Measurements from ENCODE around the gene CKAP2L. TPM values are rescaled to one million over a fixed set of nuclear protein-coding genes. Genes with fewer than 3 reads are reported as not detected.

The CKAP2L gene
- total and polyA plus RNA-seq, 2 donors (not counting 3 experiments of a cell fraction or from before 2014, with no cell fraction given) = 3.4 to 30.7 TPM

- H3K27me3 ChIP-seq (ENCODE audit: control insufficient read depth in 2 of 2, insufficient read depth in 2 of 2, low read length in 2 of 2) = peaks cover 0 to 2% of the 10 kb centered on the region in 2 experiments
- H3K9me1 ChIP-seq (replicated peaks; ENCODE audit: control insufficient read depth, extremely low read depth, insufficient read depth, low read length) = no peaks in the 10 kb centered on the region
- H3K79me2 ChIP-seq (ENCODE audit: control insufficient read depth, insufficient read depth, low read length) = no peaks in the 10 kb centered on the region
- no peaks in the 10 kb centered on the region for H3K4me1 ChIP-seq (ENCODE audit: control insufficient read depth, extremely low read depth, insufficient read depth, low read length)
- H3K4me3 ChIP-seq (replicated peaks in 1 of 3; ENCODE audit: insufficient read depth in 1 of 3, low read depth in 1 of 3, low read length in 3 of 3) = no peak overlapping the region
- ChIA-PET POLR2A (no interaction called here), CTCF (no interaction called here)
- no peak for TF ChIP-seq MYC (IDR thresholded peaks at IDR 0.05; ENCODE audit: low read depth, low read length)
- no peak for TF ChIP-seq JUN (IDR thresholded peaks at IDR 0.05; ENCODE audit: borderline replicate concordance, insufficient read depth, insufficient read length, low read depth)
- TF ChIP-seq GATA2 (IDR thresholded peaks at IDR 0.05; ENCODE audit: insufficient read depth, insufficient read length, low read depth, low read length) = no peak
- TF ChIP-seq MAX (IDR thresholded peaks at IDR 0.05; ENCODE audit: insufficient read depth, insufficient read length) = no peak
- TF ChIP-seq POLR2AphosphoS5 (IDR thresholded peaks at IDR 0.05; ENCODE audit: insufficient read depth, low read depth, low read length) = no peak
- DNase-seq (ENCODE audit: low read depth, low spot score) (no peak), FAIRE-seq (no peak)
- no peak overlapping the region for H2AFZ ChIP-seq (ENCODE audit: low read depth, low read length)
- BruUV-seq (replicated peaks) = no TSS peak
- dilution Hi-C loops (cut with MboI; ENCODE audit: extremely low pct_ligation_motif_present, low sequenced_read_pairs) = no loop called here
- H3K9ac ChIP-seq (replicated peaks; ENCODE audit: extremely low read depth, insufficient read depth, low read length) = no peak overlapping the region
- H3K27ac ChIP-seq (ENCODE audit: insufficient read depth, low read depth, low read length) = no peak overlapping the region
- H4K20me1 ChIP-seq (replicated peaks; ENCODE audit: control insufficient read depth, extremely low read depth, insufficient read depth, low read length) = no peaks in the 10 kb centered on the region
- intact Hi-C loops (cut with micrococcal nuclease) = no loop called here
- no peaks in the 10 kb centered on the region for H3K36me3 ChIP-seq (ENCODE audit: control insufficient read depth in 2 of 2, extremely low read depth in 1 of 2, insufficient read depth in 2 of 2, low read length in 2 of 2)
- no peak overlapping the region for H3K4me2 ChIP-seq (ENCODE audit: insufficient read depth, low read length)
- no peaks in the 10 kb centered on the region for H3K9me3 ChIP-seq (replicated peaks; ENCODE audit: control insufficient read depth, insufficient read depth, low read length)
Observed at GRCh38 chr2:112699984-112700667, 64.3 kb downstream of the CKAP2L start.

GRCh38 chr2:112698834-112699515 is 65.4 kb downstream of the CKAP2L start:
- Histone ChIP-seq H3K79me2 (ENCODE audit: control insufficient read depth, insufficient read depth, low read length) (no peaks in the 10 kb centered on the region), H3K27me3 (ENCODE audit: control insufficient read depth in 2 of 2, insufficient read depth in 2 of 2, low read length in 2 of 2) (peaks cover 0 to 2% of the 10 kb centered on the region in 2 experiments), H3K9me1 (replicated peaks; ENCODE audit: control insufficient read depth, extremely low read depth, insufficient read depth, low read length) (no peaks in the 10 kb centered on the region), H3K9me3 (replicated peaks; ENCODE audit: control insufficient read depth, insufficient read depth, low read length) (no peaks in the 10 kb centered on the region), H4K20me1 (replicated peaks; ENCODE audit: control insufficient read depth, extremely low read depth, insufficient read depth, low read length) (no peaks in the 10 kb centered on the region), H2AFZ (ENCODE audit: low read depth, low read length) (no peak overlapping the region), H3K4me3 (replicated peaks in 1 of 3; ENCODE audit: insufficient read depth in 1 of 3, low read depth in 1 of 3, low read length in 3 of 3) (no peak overlapping the region), H3K4me2 (ENCODE audit: insufficient read depth, low read length) (no peak overlapping the region), H3K9ac (replicated peaks; ENCODE audit: extremely low read depth, insufficient read depth, low read length) (no peak overlapping the region), H3K36me3 (ENCODE audit: control insufficient read depth in 2 of 2, extremely low read depth in 1 of 2, insufficient read depth in 2 of 2, low read length in 2 of 2) (no peaks in the 10 kb centered on the region), H3K27ac (ENCODE audit: insufficient read depth, low read depth, low read length) (no peak overlapping the region), H3K4me1 (ENCODE audit: control insufficient read depth, extremely low read depth, insufficient read depth, low read length) (no peaks in the 10 kb centered on the region)
- TF ChIP-seq MAX (IDR thresholded peaks at IDR 0.05; ENCODE audit: insufficient read depth, insufficient read length) (no peak), FOS (IDR thresholded peaks at IDR 0.05; ENCODE audit: borderline replicate concordance, insufficient read depth, low read length) (no peak), POLR2AphosphoS5 (IDR thresholded peaks at IDR 0.05; ENCODE audit: insufficient read depth, low read depth, low read length) (no peak), MYC (IDR thresholded peaks at IDR 0.05; ENCODE audit: low read depth, low read length) (no peak), CTCF (IDR thresholded peaks at IDR 0.05; ENCODE audit: extremely low read depth in 1 of 2, insufficient read depth in 1 of 2, low read depth in 1 of 2, low read length in 2 of 2) (no peak), GATA2 (IDR thresholded peaks at IDR 0.05; ENCODE audit: insufficient read depth, insufficient read length, low read depth, low read length) (no peak), JUN (IDR thresholded peaks at IDR 0.05; ENCODE audit: borderline replicate concordance, insufficient read depth, insufficient read length, low read depth) (no peak), POLR2A (IDR thresholded peaks at IDR 0.05; ENCODE audit: low read depth, low read length) (no peak), EZH2 (IDR thresholded peaks at IDR 0.05; ENCODE audit: borderline replicate concordance, low read depth, low read length, severe bottlenecking) (no peak)
- dilution Hi-C loops (cut with MboI; ENCODE audit: extremely low pct_ligation_motif_present, low sequenced_read_pairs) = no loop called here
- FAIRE-seq (no peak), DNase-seq (ENCODE audit: low read depth, low spot score) (no peak)
- ChIA-PET CTCF (interaction anchor here (1.2 kb wide), 1 partner anchor 9 kb away, joined by 4 read pairs; no protein-coding TSS in a partner anchor), POLR2A (no interaction called here)
- BruUV-seq (replicated peaks) = no TSS peak
- intact Hi-C loops (cut with micrococcal nuclease) = no loop called here

All from endothelial cell of umbilical vein (primary cell).